MCF 10A (cell line): ENCODE measurements around the gene KCNT1. TPM values are rescaled to one million over a fixed set of nuclear protein-coding genes. Genes with fewer than 3 reads are reported as not detected.

Source experiments
- BruUV-seq: library from RNA; stranded (reverse); fragments of 400-500 nt; replicated peaks from 2 replicates; lab custom pipeline; 2021; lab: Mats Ljungman, UMichigan
- CTCF ChIA-PET: fragments of 300-600 bp; sonication (Branson Sonifier 250); formaldehyde crosslinking; extraction: SDS; loops from one replicate; lab custom pipeline; 2021; ENCODE audit warnings: antibody characterized with exemption, inconsistent platforms; lab: Yijun Ruan, JAX
- POLR2A ChIA-PET: fragments of 300-600, 350-650 bp; sonication (Branson Sonifier 250); formaldehyde crosslinking; extraction: SDS; loops from one replicate; lab custom pipeline; 2020; ENCODE audit warnings: antibody characterized with exemption, inconsistent platforms; lab: Yijun Ruan, JAX
- DNase-seq: peaks from one replicate; pipeline ENCODE4 v3.0.0-alpha.2; 2018; ENCODE audit not compliant: unreplicated experiment
- H3K27ac Mint-ChIP-seq: one replicate; pipeline ENCODE4 v1.8.0; 2022; ENCODE audit warnings: mild to moderate bottlenecking, low read depth, mixed read lengths; ENCODE audit not compliant: unreplicated experiment
- H3K27me3 Mint-ChIP-seq: one replicate; pipeline ENCODE4 v1.8.0; 2022; ENCODE audit warnings: mixed read lengths; ENCODE audit not compliant: insufficient read depth, unreplicated experiment
- H3K36me3 Mint-ChIP-seq: one replicate; pipeline ENCODE4 v1.8.0; 2022; ENCODE audit warnings: mild to moderate bottlenecking, moderate library complexity, mixed read lengths; ENCODE audit not compliant: insufficient read depth, unreplicated experiment
- H3K4me1 Mint-ChIP-seq: one replicate; pipeline ENCODE4 v1.8.0; 2022; ENCODE audit warnings: mixed read lengths; ENCODE audit not compliant: insufficient read depth, unreplicated experiment
- H3K4me3 Mint-ChIP-seq: one replicate; pipeline ENCODE4 v1.8.0; 2022; ENCODE audit warnings: mild to moderate bottlenecking, moderate library complexity, mixed read lengths; ENCODE audit not compliant: unreplicated experiment
- H3K9me3 Mint-ChIP-seq: one replicate; pipeline ENCODE4 v1.8.0; 2022; ENCODE audit warnings: mixed read lengths; ENCODE audit not compliant: unreplicated experiment
- intact Hi-C: fragments of 100-400 bp; cut with micrococcal nuclease; formaldehyde crosslinking; loops from 2 replicates; pipeline ENCODE4 v1.14.1; 2022
- total RNA-seq: library from RNA; stranded (reverse); gene quantifications from 2 replicates; pipeline ENCODE4 v1.2.3, GENCODE V29; 2022
- TF ChIP-seq, protein P1 (sequence below): fragments of 200-600 bp; IDR thresholded peaks from one replicate; pipeline ENCODE4 v1.8.0; 2022; ENCODE audit warnings: antibody characterized with exemption, mild to moderate bottlenecking; ENCODE audit not compliant: unreplicated experiment

Gene KCNT1
- total RNA-seq, 1 experiment from 2014 or later: not detected

DNA sequence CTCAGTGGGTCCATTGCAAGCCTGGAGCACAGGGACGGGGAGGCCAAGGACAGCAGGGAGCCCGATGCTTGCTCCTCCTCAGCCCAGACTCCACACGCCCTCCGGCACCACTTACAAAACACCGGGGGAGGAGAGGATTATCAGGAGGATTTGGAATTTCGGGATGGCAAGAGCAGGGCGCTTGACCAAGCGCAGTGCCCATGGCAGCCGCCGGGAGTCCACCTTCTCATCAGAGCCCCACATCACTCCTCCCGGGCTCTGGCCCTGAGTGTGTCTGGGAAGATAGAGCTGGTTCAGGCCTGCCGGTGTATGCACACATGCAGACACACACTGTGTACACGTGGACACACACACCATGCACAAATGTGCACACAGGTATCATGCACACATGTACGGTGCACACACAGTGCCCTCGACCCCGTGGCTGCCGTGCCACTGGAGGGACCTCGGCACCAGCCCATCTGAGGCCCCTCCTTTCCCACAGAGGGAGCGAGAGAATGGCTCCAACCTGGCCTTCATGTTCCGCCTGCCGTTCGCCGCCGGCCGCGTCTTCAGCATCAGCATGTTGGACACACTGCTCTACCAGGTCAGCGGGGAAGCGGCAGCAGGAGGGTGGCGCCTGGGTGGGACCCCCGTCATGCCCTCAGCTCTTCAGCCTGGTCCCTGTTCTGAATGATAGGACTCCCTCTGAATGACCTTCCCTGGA is 81.7 kb downstream of the KCNT1 start:
- Mint-ChIP-seq H3K9me3 (no peaks in the 10 kb centered on the region), H3K27ac (no peak overlapping the region), H3K4me1 (no peaks in the 10 kb centered on the region), H3K36me3 (no peaks in the 10 kb centered on the region), H3K27me3 (peaks cover 34% of the 10 kb centered on the region), H3K4me3 (no peak overlapping the region)
- intact Hi-C loops: no loop called here
- no TSS peak for BruUV-seq
- POLR2A ChIA-PET: no interaction called here
- no peak for DNase-seq
- CTCF ChIA-PET: no interaction called here
- TF ChIP-seq, protein P1, sequence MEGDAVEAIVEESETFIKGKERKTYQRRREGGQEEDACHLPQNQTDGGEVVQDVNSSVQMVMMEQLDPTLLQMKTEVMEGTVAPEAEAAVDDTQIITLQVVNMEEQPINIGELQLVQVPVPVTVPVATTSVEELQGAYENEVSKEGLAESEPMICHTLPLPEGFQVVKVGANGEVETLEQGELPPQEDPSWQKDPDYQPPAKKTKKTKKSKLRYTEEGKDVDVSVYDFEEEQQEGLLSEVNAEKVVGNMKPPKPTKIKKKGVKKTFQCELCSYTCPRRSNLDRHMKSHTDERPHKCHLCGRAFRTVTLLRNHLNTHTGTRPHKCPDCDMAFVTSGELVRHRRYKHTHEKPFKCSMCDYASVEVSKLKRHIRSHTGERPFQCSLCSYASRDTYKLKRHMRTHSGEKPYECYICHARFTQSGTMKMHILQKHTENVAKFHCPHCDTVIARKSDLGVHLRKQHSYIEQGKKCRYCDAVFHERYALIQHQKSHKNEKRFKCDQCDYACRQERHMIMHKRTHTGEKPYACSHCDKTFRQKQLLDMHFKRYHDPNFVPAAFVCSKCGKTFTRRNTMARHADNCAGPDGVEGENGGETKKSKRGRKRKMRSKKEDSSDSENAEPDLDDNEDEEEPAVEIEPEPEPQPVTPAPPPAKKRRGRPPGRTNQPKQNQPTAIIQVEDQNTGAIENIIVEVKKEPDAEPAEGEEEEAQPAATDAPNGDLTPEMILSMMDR: no peak

DNA sequence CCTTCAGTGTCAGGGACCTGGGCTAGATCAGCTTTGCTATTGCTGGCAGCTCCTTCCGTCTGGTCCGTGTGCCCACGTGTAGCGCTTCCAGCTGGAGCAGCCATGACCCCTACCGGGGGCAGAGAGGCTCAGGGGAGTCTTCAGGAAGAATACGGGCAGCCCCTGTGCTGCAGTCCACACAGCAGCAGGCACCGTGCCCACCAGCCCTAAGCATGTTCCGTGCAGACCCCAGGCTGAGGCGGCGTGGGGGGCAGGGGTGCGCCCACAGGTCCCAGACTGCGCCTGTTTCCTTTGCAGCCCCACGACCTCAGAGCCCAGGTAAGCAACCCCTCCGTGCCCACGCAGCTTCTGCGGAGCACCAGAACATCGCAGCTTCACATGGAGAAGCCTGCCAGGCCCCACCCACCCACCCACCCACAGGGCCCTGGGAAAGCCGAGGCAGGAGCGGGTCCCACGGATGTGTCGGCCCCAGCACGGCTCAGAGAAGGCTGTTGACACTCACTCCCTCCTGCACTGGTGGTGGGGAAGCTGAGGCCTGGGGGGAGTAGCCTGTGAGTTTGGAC is 83.1 kb downstream of the KCNT1 start:
- no peak for DNase-seq
- Mint-ChIP-seq H3K4me3 (no peak overlapping the region), H3K27ac (no peak overlapping the region), H3K27me3 (peaks cover 34% of the 10 kb centered on the region), H3K9me3 (no peaks in the 10 kb centered on the region), H3K36me3 (no peaks in the 10 kb centered on the region), H3K4me1 (no peaks in the 10 kb centered on the region)
- no TSS peak for BruUV-seq
- CTCF ChIA-PET: no interaction called here
- TF ChIP-seq, protein P1: no peak
- intact Hi-C loops: no loop called here
- POLR2A ChIA-PET: no interaction called here

DNA sequence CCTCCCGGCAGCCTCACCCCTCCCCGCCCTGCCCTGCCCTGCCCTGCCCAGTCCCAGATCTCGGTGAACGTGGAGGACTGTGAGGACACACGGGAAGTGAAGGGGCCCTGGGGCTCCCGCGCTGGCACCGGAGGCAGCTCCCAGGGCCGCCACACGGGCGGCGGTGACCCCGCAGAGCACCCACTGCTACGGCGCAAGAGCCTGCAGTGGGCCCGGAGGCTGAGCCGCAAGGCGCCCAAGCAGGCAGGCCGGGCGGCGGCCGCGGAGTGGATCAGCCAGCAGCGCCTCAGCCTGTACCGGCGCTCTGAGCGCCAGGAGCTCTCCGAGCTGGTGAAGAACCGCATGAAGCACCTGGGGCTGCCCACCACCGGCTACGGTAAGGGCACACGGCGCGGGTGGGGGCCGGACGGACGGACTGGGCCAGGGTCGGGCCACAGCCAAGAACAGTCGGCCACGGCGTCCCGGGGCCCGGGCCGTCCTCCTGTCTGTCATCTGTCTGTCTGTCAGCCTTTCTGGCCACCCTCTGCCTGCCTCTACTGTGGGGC is 84.2 kb downstream of the KCNT1 start:
- Mint-ChIP-seq H3K27me3 (peaks cover 34% of the 10 kb centered on the region), H3K4me3 (no peak overlapping the region), H3K36me3 (no peaks in the 10 kb centered on the region), H3K27ac (no peak overlapping the region), H3K9me3 (no peaks in the 10 kb centered on the region), H3K4me1 (no peaks in the 10 kb centered on the region)
- ChIA-PET CTCF (no interaction called here), POLR2A (interaction anchor here (0.5 kb wide), 1 partner anchor 323 kb away, joined by 4 read pairs; no protein-coding TSS in a partner anchor)
- BruUV-seq: no TSS peak
- no peak for DNase-seq
- intact Hi-C loops: no loop called here
- TF ChIP-seq, protein P1: no peak

DNA sequence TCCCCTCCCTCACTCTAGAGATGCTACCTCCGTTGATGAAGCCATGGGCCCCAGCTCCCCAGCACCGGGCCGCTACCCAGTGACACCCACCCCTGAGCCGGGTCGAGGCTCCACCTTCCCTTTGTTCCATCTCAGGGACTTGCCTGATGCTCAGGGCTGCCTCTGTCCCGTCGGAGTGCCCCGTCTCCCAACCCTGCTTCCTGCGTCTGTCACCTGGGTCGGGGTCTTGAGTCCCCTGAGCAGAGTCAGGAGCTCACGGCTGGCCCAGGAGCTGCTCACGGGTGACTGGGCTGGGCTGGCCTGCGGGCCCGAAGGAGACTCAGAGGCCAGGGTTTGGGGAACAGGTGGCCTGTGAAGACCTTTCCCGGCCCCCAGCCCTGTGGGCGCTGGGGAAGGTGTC is 85.3 kb downstream of the KCNT1 start:
- BruUV-seq: no TSS peak
- H3K4me3 Mint-ChIP-seq: no peak overlapping the region
- peaks cover 25% of the 10 kb centered on the region for H3K27me3 Mint-ChIP-seq
- no peak for DNase-seq
- no peaks in the 10 kb centered on the region for H3K36me3 Mint-ChIP-seq
- ChIA-PET POLR2A (no interaction called here), CTCF (no interaction called here)
- TF ChIP-seq, protein P1: no peak
- no peak overlapping the region for H3K27ac Mint-ChIP-seq
- intact Hi-C loops: no loop called here
- H3K4me1 Mint-ChIP-seq: no peaks in the 10 kb centered on the region
- no peaks in the 10 kb centered on the region for H3K9me3 Mint-ChIP-seq
